Large intestine (tissue), 3 donors: Measurements from ENCODE around the gene MSI2. TPM values are rescaled to one million over a fixed set of nuclear protein-coding genes. Genes with fewer than 3 reads are reported as not detected.

Experiments
- DNase-seq, 2 donors: peaks; one replicate each; pipeline versions ENCODE4 v3.0.0 to v3.0.0-alpha.2; 2013
- H3K27ac ChIP-seq: one replicate; pipeline ENCODE4 v1.5.1; 2013; ENCODE audit warnings: low read length
- H3K27me3 ChIP-seq: 2 replicates; pipeline ENCODE4 v1.6.1; 2013; ENCODE audit warnings: low read length; ENCODE audit not compliant: control insufficient read depth, insufficient read depth
- H3K36me3 ChIP-seq: 2 replicates; pipeline ENCODE4 v1.6.1; 2013; ENCODE audit warnings: low read length; ENCODE audit not compliant: control insufficient read depth, insufficient read depth
- H3K4me1 ChIP-seq: one replicate; pipeline ENCODE4 v1.6.1; 2013; ENCODE audit warnings: low read length; ENCODE audit not compliant: control insufficient read depth, insufficient read depth
- H3K4me3 ChIP-seq: one replicate; pipeline ENCODE4 v1.5.1; 2013; ENCODE audit warnings: low read length
- H3K9me3 ChIP-seq: one replicate; pipeline ENCODE4 v1.6.1; 2013; ENCODE audit warnings: mild to moderate bottlenecking, low read depth, low read length, moderate library complexity; ENCODE audit not compliant: control insufficient read depth
- WGBS: methylation state at CpG from one replicate; pipeline ENCODE4 v1.1.5; 2013; ENCODE audit warnings: low lambda C conversion rate; ENCODE audit not compliant: insufficient coverage; 5-methylcytosine and 5-hydroxymethylcytosine counted together
- polyA plus RNA-seq: library from polyadenylated mRNA; unstranded; fragments of 120-200 nt; gene quantifications from one replicate; pipeline ENCODE4 v1.2.1, GENCODE V29; 2013

The MSI2 gene
- polyA plus RNA-seq, 1 donor: 46.1 TPM

DNA sequence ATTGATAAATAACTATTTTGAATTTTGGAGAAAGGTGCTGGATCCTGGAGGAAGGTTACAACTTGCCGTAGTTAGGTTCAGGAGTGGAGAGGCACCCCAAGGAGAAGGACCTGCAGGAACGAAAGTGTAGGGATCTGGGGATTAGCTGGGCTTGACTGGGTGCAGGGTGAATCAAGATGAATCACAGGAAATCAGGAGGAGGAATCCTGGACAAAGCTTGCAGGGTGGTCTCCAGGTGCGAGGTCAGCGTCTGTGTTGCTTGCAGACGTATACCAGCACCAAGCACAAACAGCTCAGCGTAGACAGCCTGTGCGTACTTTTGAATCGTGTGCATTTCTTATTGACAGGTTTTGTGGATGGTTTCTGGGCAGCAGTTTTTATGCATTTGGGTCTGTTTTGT lies 144.3 kb downstream of the MSI2 start:
- no peaks in the 10 kb centered on the region for H3K27me3 ChIP-seq
- no peak for DNase-seq
- no peak overlapping the region for H3K27ac ChIP-seq
- no peaks in the 10 kb centered on the region for H3K9me3 ChIP-seq
- no peak overlapping the region for H3K4me3 ChIP-seq
- peaks cover 9% of the 10 kb centered on the region for H3K4me1 ChIP-seq
- peaks cover 13% of the 10 kb centered on the region for H3K36me3 ChIP-seq
- no CpG with 5 or more reads among the region's 8 CpGs for WGBS

GRCh38 chr17:57401556-57402488 lies 145.5 kb downstream of the MSI2 start:
- Histone ChIP-seq H3K27me3 (no peaks in the 10 kb centered on the region), H3K36me3 (peaks cover 13% of the 10 kb centered on the region), H3K9me3 (no peaks in the 10 kb centered on the region), H3K4me3 (no peak overlapping the region), H3K27ac (no peak overlapping the region), H3K4me1 (peaks cover 13% of the 10 kb centered on the region)
- no peak for DNase-seq
- 95% methylated on average over 4 of the region's 15 CpGs for WGBS

GRCh38 chr17:57402681-57403180 lies 146.4 kb downstream of the MSI2 start:
- H3K9me3 ChIP-seq: no peaks in the 10 kb centered on the region
- H3K36me3 ChIP-seq: peaks cover 13% of the 10 kb centered on the region
- no peaks in the 10 kb centered on the region for H3K27me3 ChIP-seq
- H3K4me3 ChIP-seq: no peak overlapping the region
- 100% methylated on average over 1 of the region's 5 CpGs for WGBS
- peaks cover 22% of the 10 kb centered on the region for H3K4me1 ChIP-seq
- no peak overlapping the region for H3K27ac ChIP-seq
- no peak for DNase-seq

DNA sequence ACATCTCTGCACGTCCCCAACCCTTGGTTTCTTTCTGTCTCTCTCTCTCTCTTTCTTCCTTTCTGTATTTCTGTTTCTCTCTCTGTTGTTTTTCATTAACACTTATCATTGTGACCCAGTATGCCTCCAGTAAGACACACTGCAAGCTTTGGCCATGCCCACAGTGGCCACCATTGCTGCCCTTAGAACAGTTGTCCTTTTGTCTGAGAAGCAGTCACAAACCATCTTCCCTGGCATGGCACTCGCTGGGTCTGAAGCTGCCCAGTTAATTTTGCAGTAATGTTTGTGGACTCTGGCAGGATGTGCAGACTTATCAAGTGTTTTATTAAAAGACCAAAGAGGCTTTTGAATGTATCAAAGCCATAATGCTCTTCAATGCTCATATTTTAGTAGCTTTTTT lies 146.9 kb downstream of the MSI2 start:
- H3K27me3 ChIP-seq: no peaks in the 10 kb centered on the region
- peaks cover 27% of the 10 kb centered on the region for H3K4me1 ChIP-seq
- no peak overlapping the region for H3K4me3 ChIP-seq
- H3K9me3 ChIP-seq: no peaks in the 10 kb centered on the region
- H3K36me3 ChIP-seq: peaks cover 13% of the 10 kb centered on the region
- H3K27ac ChIP-seq: no peak overlapping the region
- 100% methylated on average over 1 of the region's 2 CpGs for WGBS
- no peak for DNase-seq

- H3K27ac ChIP-seq: no peak overlapping the region
- H3K4me3 ChIP-seq: no peak overlapping the region
- DNase-seq: no peak
- H3K9me3 ChIP-seq: no peaks in the 10 kb centered on the region
- H3K36me3 ChIP-seq: peaks cover 13% of the 10 kb centered on the region
- no CpG with 5 or more reads among the region's 4 CpGs for WGBS
- H3K4me1 ChIP-seq: peaks cover 36% of the 10 kb centered on the region
- no peaks in the 10 kb centered on the region for H3K27me3 ChIP-seq
These were observed 147.8 kb downstream of the MSI2 start for GRCh38 chr17:57404073-57404472.

- Histone ChIP-seq H3K4me3 (no peak overlapping the region), H3K9me3 (no peaks in the 10 kb centered on the region), H3K4me1 (peaks cover 37% of the 10 kb centered on the region), H3K27me3 (no peaks in the 10 kb centered on the region), H3K27ac (no peak overlapping the region), H3K36me3 (peaks cover 13% of the 10 kb centered on the region)
- no peak for DNase-seq
- WGBS: 100% methylated on average over 1 of the region's 6 CpGs
These were observed 148.6 kb downstream of the MSI2 start for GRCh38 chr17:57404795-57405490.

DNA sequence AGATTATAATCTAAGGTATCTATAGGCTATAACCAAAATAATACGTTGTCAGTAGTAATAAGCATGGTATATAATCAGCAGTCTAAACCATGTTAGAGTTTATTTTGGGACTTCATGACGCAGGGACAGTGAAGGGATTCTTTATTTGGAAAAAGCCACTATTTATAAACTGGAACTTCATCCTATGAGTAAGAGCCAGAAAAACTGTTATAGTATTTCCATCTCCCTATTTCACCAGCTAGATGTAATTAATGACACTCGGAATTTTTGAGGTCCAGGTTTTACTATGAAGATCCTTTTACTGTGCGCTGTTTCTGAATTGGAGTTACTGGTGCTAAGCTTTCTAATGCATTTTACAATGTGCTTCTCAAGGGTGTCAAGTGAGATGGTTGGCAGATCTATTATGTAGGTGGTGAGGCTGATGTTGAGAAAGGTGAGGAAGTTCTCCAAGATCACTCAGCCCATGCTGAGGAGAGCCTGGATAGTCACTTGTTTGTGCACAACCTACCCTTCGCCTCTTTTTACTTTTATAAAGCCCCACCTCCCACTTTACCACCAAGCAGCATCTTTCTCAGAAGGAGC lies 149.3 kb downstream of the MSI2 start:
- Histone ChIP-seq H3K4me1 (peaks cover 37% of the 10 kb centered on the region), H3K27me3 (no peaks in the 10 kb centered on the region), H3K36me3 (peaks cover 13% of the 10 kb centered on the region), H3K4me3 (no peak overlapping the region), H3K9me3 (no peaks in the 10 kb centered on the region), H3K27ac (no peak overlapping the region)
- 76% methylated on average over 2 of the region's 5 CpGs for WGBS
- no peak for DNase-seq

DNA sequence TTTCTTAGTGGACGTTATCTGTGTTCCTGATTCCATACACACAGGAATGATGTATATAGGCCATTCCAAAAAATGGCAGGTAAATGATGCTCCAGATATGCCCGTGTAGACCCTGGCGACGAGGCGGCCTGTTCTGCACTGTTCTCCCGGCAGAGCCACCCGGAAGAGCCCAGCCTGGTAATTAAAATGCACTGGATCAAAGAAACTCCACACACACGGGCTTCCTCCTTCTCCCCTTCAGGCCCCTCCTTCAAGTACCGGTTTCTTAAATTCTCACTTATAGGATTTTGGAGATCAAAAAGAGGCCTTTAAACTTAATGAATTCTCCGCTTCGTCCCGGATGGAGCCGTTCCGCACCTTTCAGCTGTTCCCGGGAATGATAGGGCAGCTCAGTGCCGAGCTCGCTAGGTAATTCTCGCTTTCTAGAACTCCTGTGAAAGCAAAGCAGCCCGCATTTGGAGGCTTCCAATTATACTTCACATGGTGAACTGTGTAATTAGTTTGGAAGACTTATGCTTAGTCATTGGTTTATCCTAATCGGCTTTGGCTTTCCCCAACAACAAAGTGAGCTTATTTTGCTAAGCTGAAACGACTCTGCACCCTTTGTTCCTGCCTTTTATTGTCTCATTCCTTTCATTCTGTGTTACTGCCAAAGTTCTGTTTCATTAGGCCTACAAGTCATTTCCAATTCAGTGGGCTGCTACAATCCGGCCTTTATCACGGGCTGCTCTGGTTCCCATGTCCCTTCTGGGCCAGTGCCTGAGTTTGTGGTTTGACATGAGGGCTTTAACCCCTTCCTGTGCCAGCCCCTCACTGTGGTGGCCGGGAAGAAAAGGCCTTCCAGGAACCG lies 150.0 kb downstream of the MSI2 start:
- WGBS: 40% methylated on average over 1 of the region's 25 CpGs
- H3K4me3 ChIP-seq: no peak overlapping the region
- peak overlapping the region; percentile 84 for H3K27ac ChIP-seq
- H3K4me1 ChIP-seq: peaks cover 37% of the 10 kb centered on the region
- peaks cover 13% of the 10 kb centered on the region for H3K36me3 ChIP-seq
- H3K27me3 ChIP-seq: no peaks in the 10 kb centered on the region
- DNase-seq: peak in 1 of 2 donors; percentile 42
- H3K9me3 ChIP-seq: no peaks in the 10 kb centered on the region

- no peak for DNase-seq
- Histone ChIP-seq H3K36me3 (peaks cover 11% of the 10 kb centered on the region), H3K27me3 (no peaks in the 10 kb centered on the region), H3K9me3 (no peaks in the 10 kb centered on the region), H3K27ac (peak overlapping the region; percentile 84), H3K4me1 (peaks cover 37% of the 10 kb centered on the region), H3K4me3 (no peak overlapping the region)
- WGBS: 60% methylated on average over 1 of the region's 12 CpGs
These were observed 150.6 kb downstream of the MSI2 start for GRCh38 chr17:57406981-57407286.
